ENCODE results near the gene ACTR3.

Gene ACTR3

GRCh38 chr2:113967272-113967671 is 77.4 kb downstream of the ACTR3 start:
- no peak for DNase-seq

DNA sequence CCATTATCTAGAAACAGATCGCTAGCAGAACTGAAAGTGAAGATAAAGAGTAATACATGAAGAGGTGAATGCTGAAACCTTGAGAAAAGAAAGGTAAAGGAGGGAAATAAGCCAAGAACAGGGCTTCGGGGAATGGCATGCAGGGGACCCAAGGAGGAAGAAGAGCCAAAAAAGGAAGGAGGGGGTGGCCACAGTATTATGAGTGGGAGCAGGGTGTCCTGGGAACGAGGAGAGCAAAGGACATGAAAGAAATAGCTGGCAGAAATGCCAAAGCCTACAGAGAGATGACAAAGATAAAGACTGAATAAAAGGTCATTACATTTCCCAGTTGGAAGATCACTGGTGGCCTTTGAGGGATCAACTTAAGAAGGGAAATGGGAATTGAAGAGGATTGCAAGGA is 82.9 kb downstream of the ACTR3 start:
- no peak for DNase-seq

DNA sequence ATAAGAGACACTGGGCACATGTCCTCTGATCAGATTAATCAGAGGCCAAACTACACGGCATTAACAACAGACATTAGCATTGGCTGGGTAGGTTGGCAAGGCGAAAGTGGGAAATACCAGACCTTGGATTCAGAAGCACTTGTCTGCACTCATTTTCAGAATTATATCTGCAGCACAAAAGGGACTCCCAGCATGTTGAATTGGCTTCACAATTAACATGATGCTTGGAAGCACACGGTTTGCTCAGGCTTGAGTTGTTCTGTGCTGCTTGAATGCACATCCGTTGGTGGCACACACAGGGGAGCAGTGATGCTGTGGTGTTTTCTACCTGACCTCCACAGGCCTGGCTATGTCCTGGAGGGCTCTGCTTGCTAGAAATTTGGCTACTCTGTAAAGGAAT is 83.9 kb downstream of the ACTR3 start:
- DNase-seq = no peak

- no peak for DNase-seq
Measured at GRCh38 chr2:113974727-113975126, 84.8 kb downstream of the ACTR3 start.

DNA sequence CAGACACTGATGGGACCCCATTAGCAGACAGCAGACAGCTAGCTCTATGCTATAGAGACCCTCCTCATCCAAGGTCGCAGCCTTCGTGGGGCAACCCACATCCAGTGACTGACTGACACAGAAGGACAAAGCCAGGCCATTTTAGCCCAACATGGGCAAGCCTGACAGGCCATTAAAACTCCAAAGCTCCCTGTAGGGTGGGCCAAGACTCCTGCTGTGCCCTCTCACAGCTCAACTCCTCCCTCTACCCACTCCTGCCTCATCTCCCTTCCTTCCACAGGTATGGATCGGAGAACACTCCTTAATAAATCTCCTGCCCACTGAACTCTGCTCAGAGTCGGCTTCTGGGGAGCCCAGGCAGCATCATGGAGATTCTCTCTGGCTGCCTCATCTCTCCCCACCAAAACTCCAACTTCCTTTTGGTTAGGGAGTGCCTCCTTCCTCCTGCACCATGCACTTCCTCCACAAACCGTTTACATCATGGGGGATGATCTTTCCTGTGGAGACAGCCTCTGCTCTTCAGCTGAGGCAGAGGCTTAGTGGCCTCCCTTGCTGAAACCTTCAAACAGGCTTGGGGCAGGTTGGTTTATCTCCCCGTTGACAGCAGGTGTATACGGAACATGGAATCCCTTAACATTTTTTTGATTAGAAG is 86.5 kb downstream of the ACTR3 start:
- no peak for DNase-seq

DNA sequence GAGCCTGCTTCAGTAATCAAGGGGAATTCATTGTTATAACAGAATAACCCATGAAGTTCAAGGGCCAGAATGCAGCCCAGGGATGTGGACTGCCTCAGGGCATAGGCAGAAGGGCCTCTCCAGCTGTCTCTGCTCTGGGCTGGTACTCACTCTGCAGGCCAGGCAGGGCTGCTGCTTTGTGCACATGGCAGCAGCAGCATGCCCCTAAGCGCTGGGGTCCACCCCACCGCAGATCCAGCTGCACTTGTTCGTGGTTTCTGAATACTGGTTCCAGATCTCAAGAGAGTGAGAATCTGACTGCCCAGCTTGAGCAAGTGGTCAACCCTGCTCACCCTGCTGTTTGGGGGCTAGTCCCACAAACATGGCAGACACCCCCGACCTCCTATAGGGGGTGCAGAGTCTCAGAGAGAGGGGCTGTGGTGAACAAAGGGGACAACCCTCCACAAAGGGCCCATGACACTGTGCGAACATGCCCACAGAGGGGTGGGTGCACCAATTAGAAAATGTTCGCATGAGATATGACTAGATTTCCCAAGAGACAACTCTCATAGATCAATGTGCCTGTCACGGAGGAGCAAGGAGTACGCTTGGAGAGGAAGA is 87.3 kb downstream of the ACTR3 start:
- no peak for DNase-seq

DNA sequence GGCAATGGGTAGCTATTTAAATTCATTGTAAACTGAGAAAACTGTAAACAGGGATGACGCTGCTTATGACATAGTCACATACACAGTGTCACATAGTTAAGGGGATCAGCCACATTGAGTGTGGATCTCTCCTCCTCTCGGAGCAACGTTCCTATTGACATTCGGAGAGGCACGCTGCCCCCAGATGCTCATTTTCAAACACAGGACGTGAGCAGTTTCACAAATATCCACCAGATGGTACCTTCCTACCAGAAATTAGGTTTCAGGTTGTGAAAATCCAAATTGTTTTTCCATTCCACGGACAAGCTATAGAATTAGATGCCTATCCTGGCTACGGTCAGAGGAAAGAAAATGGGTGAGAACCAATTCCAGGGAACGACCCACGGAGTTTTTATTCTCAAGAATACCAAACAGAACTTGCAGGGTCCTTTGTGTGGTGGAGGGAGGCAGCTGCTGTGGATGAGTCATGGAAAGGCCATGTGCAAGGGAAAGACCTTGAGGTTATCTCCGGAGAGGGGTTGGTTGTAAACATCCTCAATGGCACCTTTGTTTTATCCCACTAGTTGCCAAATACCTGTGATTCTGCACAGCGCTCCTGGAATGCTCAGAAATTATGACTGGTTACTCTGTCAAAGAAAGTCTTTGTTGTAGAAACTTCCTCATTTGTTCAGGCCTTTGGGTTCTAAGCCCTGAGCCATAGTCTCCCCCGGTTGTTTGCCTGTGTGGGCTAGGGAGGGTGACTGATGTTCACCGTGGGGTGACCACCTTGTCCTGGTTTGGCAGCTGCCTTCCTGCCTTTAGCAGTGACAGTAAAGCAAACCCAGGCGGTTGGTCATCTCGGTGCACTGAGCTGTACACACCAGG is 88.0 kb downstream of the ACTR3 start:
- DNase-seq = no peak

DNA sequence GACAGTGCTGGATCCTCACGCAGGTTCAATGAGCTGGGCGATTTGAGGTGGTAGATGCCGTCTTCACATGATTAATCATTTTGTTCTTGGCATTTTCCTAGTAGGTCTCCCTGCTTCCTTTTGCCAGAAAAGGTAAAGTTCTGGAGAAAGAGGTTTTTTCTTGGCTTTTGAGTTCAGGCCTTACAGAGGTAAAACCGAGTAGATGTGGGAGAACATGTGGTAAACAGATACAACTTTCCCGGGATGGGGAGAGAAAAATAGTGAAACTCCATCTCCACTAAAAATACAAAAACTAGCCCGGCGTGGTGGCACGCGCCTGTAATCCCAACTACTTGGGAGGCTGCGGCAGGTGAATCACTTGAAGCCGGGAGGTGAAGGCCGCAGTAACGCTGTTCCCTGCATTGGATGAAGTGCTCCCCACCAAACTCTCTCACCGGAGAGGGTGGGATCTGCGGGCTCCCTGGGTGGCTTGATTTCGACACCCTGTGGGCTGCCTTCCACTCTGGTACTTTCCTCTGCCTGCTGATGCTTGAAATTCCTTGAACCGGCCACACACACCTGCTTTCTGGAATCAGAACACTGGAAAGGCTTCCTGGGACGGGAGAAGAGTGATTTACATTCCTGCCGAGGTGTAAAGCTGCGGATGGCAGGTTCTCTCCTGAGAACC is 88.8 kb downstream of the ACTR3 start:
- DNase-seq = no peak

GRCh38 chr2:113979191-113980128 is 89.6 kb downstream of the ACTR3 start:
- DNase-seq = peak; percentile 13

- no peak for DNase-seq
Measured at GRCh38 chr2:113980946-113981345, 91.1 kb downstream of the ACTR3 start.

DNA sequence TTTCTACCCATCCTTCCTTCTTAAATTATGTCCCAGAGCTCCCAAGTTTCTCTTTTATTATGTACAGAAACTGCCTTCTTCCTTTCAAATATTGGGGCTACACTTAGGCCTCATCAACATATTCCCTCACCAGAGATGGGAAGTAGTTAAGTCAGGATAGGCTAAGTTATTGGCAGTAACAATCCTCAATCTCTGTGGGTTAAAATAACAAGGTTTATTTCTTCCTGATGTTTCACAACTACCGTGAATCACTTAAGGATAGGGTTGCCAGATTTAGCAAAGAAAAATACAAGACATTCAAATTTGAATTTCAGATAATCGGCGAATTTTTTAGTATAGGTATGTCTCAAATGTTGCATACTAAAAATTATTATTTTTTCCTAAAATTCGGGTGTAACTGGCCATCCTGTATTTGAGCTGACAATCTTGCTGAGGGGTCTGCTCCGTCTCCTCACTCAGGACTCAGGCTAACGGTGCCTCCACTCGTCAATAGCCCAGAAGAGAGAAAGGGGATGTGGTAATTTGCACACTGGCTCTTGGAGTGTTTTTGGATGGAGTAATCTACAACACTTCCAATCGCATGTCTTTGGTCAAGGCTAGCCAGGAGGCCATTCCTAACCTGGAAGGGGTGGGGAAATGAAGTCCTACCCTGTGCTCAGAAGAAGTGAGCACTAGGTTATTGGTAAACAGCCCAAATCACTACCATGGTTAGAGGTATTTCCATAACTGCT is 91.7 kb downstream of the ACTR3 start:
- DNase-seq = no peak

DNA sequence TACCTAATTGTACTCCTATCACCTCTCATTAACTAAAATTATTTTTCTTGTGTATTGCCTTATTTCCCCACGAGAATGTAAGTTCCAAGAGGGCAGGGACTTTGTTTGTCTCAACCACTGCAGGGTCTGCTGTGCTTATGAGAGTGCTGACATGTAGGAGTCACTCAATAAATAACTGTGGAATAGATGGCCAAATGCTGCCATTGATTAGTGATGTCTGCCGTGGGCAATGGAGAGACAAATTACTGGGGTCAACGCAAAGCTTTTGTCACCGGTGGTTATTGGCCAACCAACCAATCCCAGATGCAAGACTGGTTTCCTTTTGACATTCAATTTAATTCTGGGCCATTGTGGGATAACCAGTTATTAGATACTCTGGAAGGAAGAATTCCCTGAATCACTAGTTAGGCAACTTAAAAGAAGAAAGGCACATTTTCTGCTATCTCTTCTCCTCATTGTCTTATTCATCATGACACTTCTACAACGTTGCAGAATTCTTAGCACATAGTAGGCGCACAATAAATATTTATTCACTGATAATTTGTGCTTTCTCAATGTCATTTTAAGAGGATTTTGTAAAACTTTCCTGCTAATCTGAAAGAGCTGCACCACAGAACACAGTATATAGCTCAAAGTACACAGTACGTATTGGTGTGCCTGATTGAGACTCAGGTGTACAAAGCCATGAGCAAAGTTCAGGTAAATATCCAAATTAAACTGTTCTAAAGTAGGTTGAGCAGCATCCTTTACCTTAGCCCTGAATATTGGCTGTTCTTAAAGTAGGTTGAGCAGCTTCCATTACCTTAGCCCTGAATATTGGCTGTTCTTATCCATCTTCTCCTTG is 95.9 kb downstream of the ACTR3 start:
- DNase-seq = no peak

- no peak for DNase-seq
Measured at GRCh38 chr2:113986762-113987290, 96.9 kb downstream of the ACTR3 start.

- no peak for DNase-seq
Measured at GRCh38 chr2:113992090-113992489, 102.2 kb downstream of the ACTR3 start.

DNA sequence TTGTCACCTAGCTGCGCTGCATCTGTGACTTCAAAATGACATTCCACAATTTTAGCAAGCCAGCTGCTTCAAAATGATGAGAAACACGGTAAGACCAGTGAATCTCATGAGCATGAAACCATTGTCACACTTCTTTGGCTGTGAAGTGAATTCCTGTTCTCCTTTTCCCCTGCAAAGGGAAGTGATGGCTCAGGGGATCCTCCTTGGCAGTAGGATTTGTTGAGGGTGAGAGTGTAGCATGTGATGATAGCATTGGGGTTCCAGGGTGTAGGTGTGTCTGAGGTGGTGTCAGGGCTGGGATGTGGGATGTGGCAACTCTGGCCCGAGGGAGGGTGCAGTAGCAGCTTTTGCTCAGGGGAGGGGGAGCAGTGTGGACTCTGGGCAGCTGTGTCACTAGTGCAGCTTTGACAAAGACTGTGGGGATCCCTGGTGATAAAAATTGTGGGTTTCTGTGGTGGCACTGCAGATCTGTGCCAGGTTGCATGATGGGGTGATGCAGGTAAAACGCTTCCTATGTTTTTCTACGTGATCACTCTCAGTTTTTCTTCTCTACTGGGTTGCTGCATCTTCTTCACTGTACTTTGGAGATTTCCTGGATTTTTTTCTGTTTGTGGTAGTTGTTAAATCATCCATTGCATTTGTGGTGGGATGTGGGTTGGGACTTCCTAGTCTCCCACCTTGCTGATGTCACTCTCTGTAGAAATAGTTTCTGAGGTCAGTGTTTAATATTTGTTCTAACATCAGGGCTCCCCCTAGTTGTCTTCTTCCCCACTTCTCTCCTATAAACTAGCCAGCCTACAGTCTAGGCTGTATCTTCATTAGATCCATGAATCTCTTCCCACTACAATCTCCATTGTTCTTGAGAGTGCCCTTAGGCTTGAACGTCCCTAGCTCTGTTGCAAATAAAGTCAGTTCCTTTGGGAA is 107.0 kb downstream of the ACTR3 start:
- no peak for DNase-seq

- no peak for DNase-seq
Measured at GRCh38 chr2:114001152-114001551, 111.3 kb downstream of the ACTR3 start.

DNA sequence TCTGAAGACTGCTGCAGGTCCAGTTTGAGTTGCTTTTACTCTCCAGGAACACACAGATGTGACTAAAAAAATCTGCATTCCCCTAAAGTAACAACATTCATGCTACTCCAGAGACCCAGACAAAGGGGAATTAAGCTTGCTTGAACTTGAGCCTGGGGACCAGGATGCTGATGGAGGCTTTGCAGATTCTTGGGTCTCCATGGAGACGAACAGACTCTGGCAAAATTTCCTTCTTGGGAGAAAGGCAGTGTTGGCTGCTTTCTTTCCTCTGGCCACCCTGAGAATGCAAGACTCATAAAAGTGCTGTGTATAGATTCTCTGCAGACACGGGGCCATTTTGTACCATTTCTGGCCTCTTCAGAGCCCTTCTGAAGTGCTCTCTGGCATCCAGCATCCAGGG is 112.0 kb downstream of the ACTR3 start:
- DNase-seq = no peak

- DNase-seq = no peak
Measured at GRCh38 chr2:114005110-114005783, 115.4 kb downstream of the ACTR3 start.

- DNase-seq = no peak
Measured at GRCh38 chr2:114006460-114006859, 116.6 kb downstream of the ACTR3 start.

Measured in CD4-positive, alpha-beta T cell treated with Interleukin-17A for 1 hour (primary cell).